ENCODE data around the gene SLC4A11. TPM values are rescaled to one million over a fixed set of nuclear protein-coding genes. Genes with fewer than 3 reads are reported as not detected.

Gene SLC4A11
- total RNA-seq, 1 donor from 2014 or later: 5.0 TPM

DNA sequence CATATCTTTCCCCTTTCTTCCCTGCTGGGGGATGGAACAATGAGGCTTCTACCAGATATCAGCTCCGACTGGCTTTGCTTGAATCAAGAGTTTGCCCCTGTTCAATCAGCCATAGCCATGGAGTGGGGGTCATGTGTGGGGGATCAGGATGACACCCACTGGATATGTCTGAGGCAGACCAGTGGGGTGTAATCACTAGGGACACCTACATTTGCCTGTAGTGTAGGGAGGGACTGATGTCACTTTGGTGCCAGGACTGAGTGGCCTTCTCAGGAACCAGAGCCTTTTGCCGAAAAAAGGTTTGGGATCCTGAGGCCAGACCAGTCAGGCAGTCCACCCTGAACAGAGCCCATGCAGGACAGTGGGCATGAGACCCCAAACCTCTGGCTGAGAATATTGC is 28.6 kb downstream of the SLC4A11 start:
- H3K9me3 ChIP-seq: no peaks in the 10 kb centered on the region
- ATAC-seq: no peak
- H3K4me1 ChIP-seq: peaks cover 18% of the 10 kb centered on the region
- H3K27me3 ChIP-seq (ENCODE audit: low read depth): no peaks in the 10 kb centered on the region
- peak overlapping the region; percentile 92 for H3K4me3 ChIP-seq
- H3K36me3 ChIP-seq: peaks cover 22% of the 10 kb centered on the region
- intact Hi-C loops (cut with DNase I): no loop called here
- TF ChIP-seq, protein P1, sequence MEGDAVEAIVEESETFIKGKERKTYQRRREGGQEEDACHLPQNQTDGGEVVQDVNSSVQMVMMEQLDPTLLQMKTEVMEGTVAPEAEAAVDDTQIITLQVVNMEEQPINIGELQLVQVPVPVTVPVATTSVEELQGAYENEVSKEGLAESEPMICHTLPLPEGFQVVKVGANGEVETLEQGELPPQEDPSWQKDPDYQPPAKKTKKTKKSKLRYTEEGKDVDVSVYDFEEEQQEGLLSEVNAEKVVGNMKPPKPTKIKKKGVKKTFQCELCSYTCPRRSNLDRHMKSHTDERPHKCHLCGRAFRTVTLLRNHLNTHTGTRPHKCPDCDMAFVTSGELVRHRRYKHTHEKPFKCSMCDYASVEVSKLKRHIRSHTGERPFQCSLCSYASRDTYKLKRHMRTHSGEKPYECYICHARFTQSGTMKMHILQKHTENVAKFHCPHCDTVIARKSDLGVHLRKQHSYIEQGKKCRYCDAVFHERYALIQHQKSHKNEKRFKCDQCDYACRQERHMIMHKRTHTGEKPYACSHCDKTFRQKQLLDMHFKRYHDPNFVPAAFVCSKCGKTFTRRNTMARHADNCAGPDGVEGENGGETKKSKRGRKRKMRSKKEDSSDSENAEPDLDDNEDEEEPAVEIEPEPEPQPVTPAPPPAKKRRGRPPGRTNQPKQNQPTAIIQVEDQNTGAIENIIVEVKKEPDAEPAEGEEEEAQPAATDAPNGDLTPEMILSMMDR (IDR thresholded peaks at IDR 0.05): no peak
- H3K27ac ChIP-seq: no peak overlapping the region
- DNase-seq: no peak

DNA sequence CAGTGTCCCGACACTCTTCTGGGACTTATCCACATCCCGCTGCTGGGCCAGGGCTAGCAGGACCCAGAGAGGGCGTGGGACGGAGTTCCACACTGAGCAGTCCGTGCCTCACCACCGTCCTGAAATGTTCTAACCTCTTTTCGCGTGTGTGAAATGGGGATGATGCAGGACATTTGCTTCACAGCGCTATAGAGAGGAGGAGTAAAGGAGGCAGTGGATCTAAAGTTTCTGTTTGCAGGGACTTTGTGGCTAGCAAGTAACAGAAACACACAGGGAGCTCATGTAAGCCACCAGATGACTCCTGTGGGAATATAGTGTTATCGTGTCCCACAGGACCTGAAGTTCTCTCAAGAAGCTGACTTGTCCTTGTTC is 29.1 kb downstream of the SLC4A11 start:
- intact Hi-C loops (cut with DNase I): no loop called here
- TF ChIP-seq, protein P1 (IDR thresholded peaks at IDR 0.05): no peak
- Histone ChIP-seq H3K27me3 (ENCODE audit: low read depth) (no peaks in the 10 kb centered on the region), H3K4me3 (peak overlapping the region; percentile 92), H3K4me1 (peaks cover 18% of the 10 kb centered on the region), H3K9me3 (no peaks in the 10 kb centered on the region), H3K27ac (peak overlapping the region; percentile 91), H3K36me3 (peaks cover 18% of the 10 kb centered on the region)
- ATAC-seq: peak; percentile 49 to 54
- DNase-seq: no peak

DNA sequence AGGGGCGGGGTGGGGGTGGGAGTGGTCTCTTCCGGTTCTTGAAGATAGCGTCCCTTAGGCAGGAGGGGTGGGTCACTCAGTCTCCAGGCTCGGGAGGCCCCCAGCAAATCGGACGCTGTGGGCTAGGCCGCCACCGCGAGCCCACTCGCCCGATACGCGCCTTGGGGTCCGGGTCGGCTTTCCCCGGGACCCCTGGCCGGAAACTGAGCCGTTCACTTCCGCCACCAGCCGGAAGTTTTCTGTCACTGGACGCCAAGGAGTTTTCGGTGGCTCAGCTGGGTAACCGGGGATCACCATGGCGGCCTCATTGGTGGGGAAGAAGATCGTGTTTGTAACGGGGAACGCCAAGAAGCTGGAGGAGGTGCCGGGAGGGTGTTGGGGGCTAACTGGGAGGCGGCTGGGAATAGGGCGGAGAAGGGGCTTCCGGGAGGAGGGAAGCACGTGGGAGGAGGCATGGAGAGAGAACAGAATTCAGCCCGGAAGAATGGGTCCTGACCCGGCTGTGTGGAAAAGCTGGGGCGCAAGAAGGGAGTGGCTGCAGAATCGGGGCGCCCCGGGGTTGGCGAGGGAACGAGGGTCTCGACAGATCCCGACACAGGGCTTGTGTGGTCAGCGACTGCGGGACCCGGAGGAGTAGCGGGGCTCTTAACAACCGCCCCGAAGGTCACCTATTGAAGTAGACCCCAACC is 29.6 kb downstream of the SLC4A11 start, which contains the start of gene ITPA:
Gene ITPA (plus strand): TSS at position 242 of the 689 bp plus-strand sequence. CDS start 54 bp downstream, at position 296.
- H3K9me3 ChIP-seq: no peaks in the 10 kb centered on the region
- DNase-seq (peak; percentile 59), ATAC-seq (peak; percentile 56 to 77)
- peak within 1 kb of the TSS; percentile 92 for H3K4me3 ChIP-seq
- H3K27ac ChIP-seq: peak within 1 kb of the TSS; percentile 91
- TF ChIP-seq, protein P1 (IDR thresholded peaks at IDR 0.05): no peak
- intact Hi-C loops (cut with DNase I): no loop called here
- H3K27me3 ChIP-seq (ENCODE audit: low read depth): no peaks in the 10 kb centered on the region
- peaks cover 18% of the 10 kb centered on the region for H3K4me1 ChIP-seq
- H3K36me3 ChIP-seq: peaks cover 14% of the 10 kb centered on the region

GRCh38 chr20:3208786-3209256 is 30.2 kb downstream of the SLC4A11 start:
- H3K27me3 ChIP-seq (ENCODE audit: low read depth): no peaks in the 10 kb centered on the region
- H3K9me3 ChIP-seq: no peaks in the 10 kb centered on the region
- H3K4me1 ChIP-seq: peaks cover 18% of the 10 kb centered on the region
- DNase-seq: no peak
- peak overlapping the region; percentile 91 for H3K27ac ChIP-seq
- H3K4me3 ChIP-seq: peak overlapping the region; percentile 92
- TF ChIP-seq, protein P1 (IDR thresholded peaks at IDR 0.05): no peak
- H3K36me3 ChIP-seq: peaks cover 8% of the 10 kb centered on the region
- ATAC-seq: peak in 1 of 2 donors; percentile 1
- intact Hi-C loops (cut with DNase I): no loop called here

DNA sequence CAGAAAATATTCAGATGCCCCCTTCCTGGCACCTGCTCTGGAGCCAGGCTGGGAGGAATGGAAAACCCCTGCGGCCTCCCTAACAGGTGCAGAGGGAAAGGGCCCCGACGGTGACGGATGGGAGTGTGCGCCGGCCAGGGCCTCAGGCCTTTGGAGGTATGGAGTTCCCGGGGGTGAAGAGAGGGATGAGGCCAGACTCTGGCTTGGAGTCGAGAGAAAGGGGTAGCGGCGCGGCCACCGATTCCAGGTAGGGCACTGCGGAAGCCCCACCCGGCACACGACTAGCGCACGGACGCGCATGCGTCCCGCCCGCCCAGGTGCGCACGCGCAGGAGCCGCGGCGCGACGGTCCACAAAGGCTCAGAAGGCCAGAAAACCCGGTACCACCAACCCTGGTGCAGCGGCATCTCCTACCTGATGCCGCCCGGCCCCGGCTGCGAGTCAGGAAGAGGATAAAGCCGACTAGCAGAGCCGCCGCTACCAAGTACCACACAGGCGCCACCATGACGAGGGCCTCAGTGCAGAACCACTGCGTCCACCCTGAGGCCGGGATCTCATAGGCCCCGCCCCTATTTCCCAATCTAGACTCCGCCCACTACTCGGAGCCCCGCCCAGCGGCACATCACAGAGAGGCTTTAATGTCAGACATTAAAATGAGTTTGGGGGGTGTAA is 34.7 kb downstream of the SLC4A11 start, which contains the start of gene DDRGK1:
Gene DDRGK1 (minus strand): TSS at position 559 of the 671 bp plus-strand sequence. CDS start 55 bp downstream, at position 504.
- H3K4me1 ChIP-seq: peaks cover 21% of the 10 kb centered on the region
- H3K27ac ChIP-seq: peak within 1 kb of the TSS; percentile 92
- no peaks in the 10 kb centered on the region for H3K9me3 ChIP-seq
- intact Hi-C loops (cut with DNase I): no loop called here
- peaks cover 28% of the 10 kb centered on the region for H3K36me3 ChIP-seq
- TF ChIP-seq, protein P1 (IDR thresholded peaks at IDR 0.05): no peak
- ATAC-seq (peak; percentile 96), DNase-seq (peak; percentile 91)
- peak within 1 kb of the TSS; percentile 99 for H3K4me3 ChIP-seq
- no peaks in the 10 kb centered on the region for H3K27me3 ChIP-seq (ENCODE audit: low read depth)
